ENCODE measurements around the gene KCNJ10.

DNA sequence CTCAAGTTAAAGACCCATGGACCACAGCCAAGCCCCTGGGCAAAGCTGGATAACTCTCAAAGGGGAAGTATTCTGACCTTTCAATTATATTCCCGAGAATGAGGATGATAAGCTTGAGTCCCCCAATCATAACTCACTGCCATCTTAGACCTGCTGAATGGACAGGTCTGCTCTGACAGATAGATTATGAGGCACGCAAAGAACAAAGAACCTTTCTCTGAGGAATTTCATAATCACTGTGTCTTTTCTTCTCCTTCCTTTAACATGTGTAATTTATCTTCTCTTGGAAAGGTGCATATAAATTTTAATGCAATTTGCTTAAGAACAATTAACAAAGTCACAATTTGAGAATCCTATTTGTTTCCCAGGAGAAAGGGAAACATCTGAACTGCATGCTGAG lies 60.2 kb downstream of the KCNJ10 start:
- TF ChIP-seq, protein P1, sequence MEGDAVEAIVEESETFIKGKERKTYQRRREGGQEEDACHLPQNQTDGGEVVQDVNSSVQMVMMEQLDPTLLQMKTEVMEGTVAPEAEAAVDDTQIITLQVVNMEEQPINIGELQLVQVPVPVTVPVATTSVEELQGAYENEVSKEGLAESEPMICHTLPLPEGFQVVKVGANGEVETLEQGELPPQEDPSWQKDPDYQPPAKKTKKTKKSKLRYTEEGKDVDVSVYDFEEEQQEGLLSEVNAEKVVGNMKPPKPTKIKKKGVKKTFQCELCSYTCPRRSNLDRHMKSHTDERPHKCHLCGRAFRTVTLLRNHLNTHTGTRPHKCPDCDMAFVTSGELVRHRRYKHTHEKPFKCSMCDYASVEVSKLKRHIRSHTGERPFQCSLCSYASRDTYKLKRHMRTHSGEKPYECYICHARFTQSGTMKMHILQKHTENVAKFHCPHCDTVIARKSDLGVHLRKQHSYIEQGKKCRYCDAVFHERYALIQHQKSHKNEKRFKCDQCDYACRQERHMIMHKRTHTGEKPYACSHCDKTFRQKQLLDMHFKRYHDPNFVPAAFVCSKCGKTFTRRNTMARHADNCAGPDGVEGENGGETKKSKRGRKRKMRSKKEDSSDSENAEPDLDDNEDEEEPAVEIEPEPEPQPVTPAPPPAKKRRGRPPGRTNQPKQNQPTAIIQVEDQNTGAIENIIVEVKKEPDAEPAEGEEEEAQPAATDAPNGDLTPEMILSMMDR (IDR thresholded peaks at IDR 0.05; ENCODE audit: insufficient read depth, low read depth, low read length): no peak
- no peak for TF ChIP-seq EZH2 (IDR thresholded peaks at IDR 0.05; ENCODE audit: insufficient read depth, low read length)

Data from astrocyte (in vitro differentiated cells and primary cell).